Activated CD4-positive, alpha-beta T cell treated with anti-CD3 and anti-CD28 coated beads for 36 hours (primary cell): ENCODE results near the gene ISG20. TPM values are rescaled to one million over a fixed set of nuclear protein-coding genes. Genes with fewer than 3 reads are reported as not detected.

Experiments
- ATAC-seq: fragments of 200-7000 bp; cut with Tn5 transposase; one replicate; pipeline ENCODE4 v1.10.0; 2021; ENCODE audit warnings: mild to moderate bottlenecking, moderate library complexity
- CTCF ChIA-PET: fragments of 350-600 bp; sonication (Branson Sonifier 250); formaldehyde crosslinking; loops from one replicate; lab custom pipeline; 2021; ENCODE audit warnings: antibody characterized with exemption; lab: Charles Lee
- POLR2A ChIA-PET: fragments of 350-600 bp; sonication (Branson Sonifier 250); formaldehyde crosslinking; loops from one replicate; lab custom pipeline; 2021; ENCODE audit warnings: antibody characterized with exemption, inconsistent platforms; lab: Charles Lee
- DNase-seq: peaks from one replicate; pipeline ENCODE4 v3.0.0-alpha.2; 2020
- H3K27ac Mint-ChIP-seq: one replicate; pipeline ENCODE4 v1.8.0; 2021; ENCODE audit warnings: mixed read lengths
- H3K27me3 Mint-ChIP-seq: one replicate; pipeline ENCODE4 v1.8.0; 2021; ENCODE audit warnings: mixed read lengths
- H3K36me3 Mint-ChIP-seq: one replicate; pipeline ENCODE4 v1.8.0; 2021; ENCODE audit warnings: low read depth, mixed read lengths
- H3K4me1 Mint-ChIP-seq: one replicate; pipeline ENCODE4 v1.8.0; 2021; ENCODE audit warnings: mixed read lengths
- H3K4me3 Mint-ChIP-seq: one replicate; pipeline ENCODE4 v1.8.0; 2021; ENCODE audit warnings: mild to moderate bottlenecking, moderate library complexity, mixed read lengths
- H3K9me3 Mint-ChIP-seq: one replicate; pipeline ENCODE4 v1.8.0; 2021; ENCODE audit warnings: low read depth, mixed read lengths
- intact Hi-C, 2 experiments: fragments of 100-400 bp; cut with DNase I in 1 of 2; cut with micrococcal nuclease in 1 of 2; formaldehyde crosslinking; loops; one replicate each; pipeline versions ENCODE4 v1.14.2 to v1.15.1; 2022 to 2024; cut with DNase I, micrococcal nuclease
- total RNA-seq, 2 experiments: library from RNA; stranded (reverse); gene quantifications; one replicate each; pipeline ENCODE4 v1.2.3, GENCODE V29; 2021

The ISG20 gene
- 100 to 1,000 TPM; 107 to 120 TPM for total RNA-seq

- Mint-ChIP-seq H3K9me3 (no peaks in the 10 kb centered on the region), H3K27me3 (no peaks in the 10 kb centered on the region), H3K36me3 (peaks cover 50% of the 10 kb centered on the region), H3K27ac (peak within 1 kb of the TSS; percentile 98), H3K4me3 (peak within 1 kb of the TSS; percentile 87), H3K4me1 (peaks cover 87% of the 10 kb centered on the region)
- ChIA-PET POLR2A (interaction anchor here (0.8 to 2.1 kb wide), 7 partner anchors 11 to 539 kb away, joined by 3 to 21 read pairs (median 5); partner anchors contain the start of genes ABHD2, MRPL46 and MRPS11), CTCF (interaction anchor here (0.6 to 1.8 kb wide), 12 partner anchors 9 to 507 kb away, joined by 3 to 13 read pairs (median 4); partner anchors contain the start of gene AEN)
- intact Hi-C loops: loop anchor here (1.0 kb wide), 4 partner anchors 11 to 92 kb away; partner anchors contain the start of gene DET1 (in 1 of the 2)
- DNase-seq (peak; percentile 98), ATAC-seq (peak; percentile 83)
Measured at GRCh38 chr15:88638626-88639372, at the start of gene ISG20. Gene ISG20 (plus strand): TSS chr15:88639016. CDS start chr15:88639367, 351 bp downstream.

DNA sequence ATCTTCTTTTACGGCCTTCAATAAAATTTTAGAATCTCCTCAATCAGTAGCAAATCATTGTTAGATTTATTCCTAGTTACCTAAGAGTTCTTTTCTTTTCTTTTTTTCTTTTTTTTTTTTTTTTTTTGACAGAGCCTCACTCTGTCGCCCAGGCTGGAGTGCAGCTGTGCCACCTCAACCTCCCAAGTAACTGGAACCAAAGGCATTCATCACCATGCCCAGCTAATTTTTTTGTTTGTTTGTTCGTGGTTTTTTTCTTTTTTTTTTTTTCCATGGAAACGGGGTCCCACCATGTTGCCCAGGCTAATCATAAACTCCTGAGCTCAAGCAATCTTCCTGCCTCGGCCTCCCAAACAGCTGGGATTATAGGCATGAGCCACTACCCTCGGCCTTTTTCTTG is 48.1 kb upstream of the ISG20 start:
- DNase-seq: no peak
- POLR2A ChIA-PET: no interaction called here
- H3K4me1 Mint-ChIP-seq: peaks cover 4% of the 10 kb centered on the region
- no peak overlapping the region for H3K27ac Mint-ChIP-seq
- intact Hi-C loops: no loop called here
- CTCF ChIA-PET: no interaction called here
- H3K27me3 Mint-ChIP-seq: peaks cover 2% of the 10 kb centered on the region
- H3K36me3 Mint-ChIP-seq: no peaks in the 10 kb centered on the region
- ATAC-seq: no peak
- H3K9me3 Mint-ChIP-seq: no peaks in the 10 kb centered on the region
- H3K4me3 Mint-ChIP-seq: no peak overlapping the region

GRCh38 chr15:88591384-88591783 is 47.4 kb upstream of the ISG20 start:
- Mint-ChIP-seq H3K36me3 (no peaks in the 10 kb centered on the region), H3K27ac (no peak overlapping the region), H3K4me3 (no peak overlapping the region), H3K9me3 (no peaks in the 10 kb centered on the region), H3K4me1 (peaks cover 4% of the 10 kb centered on the region), H3K27me3 (peaks cover 2% of the 10 kb centered on the region)
- ATAC-seq: no peak
- no peak for DNase-seq
- intact Hi-C loops: no loop called here
- ChIA-PET POLR2A (no interaction called here), CTCF (interaction anchor here (0.7 kb wide), 1 partner anchor 382 kb away, joined by 3 read pairs; no protein-coding TSS in a partner anchor)

DNA sequence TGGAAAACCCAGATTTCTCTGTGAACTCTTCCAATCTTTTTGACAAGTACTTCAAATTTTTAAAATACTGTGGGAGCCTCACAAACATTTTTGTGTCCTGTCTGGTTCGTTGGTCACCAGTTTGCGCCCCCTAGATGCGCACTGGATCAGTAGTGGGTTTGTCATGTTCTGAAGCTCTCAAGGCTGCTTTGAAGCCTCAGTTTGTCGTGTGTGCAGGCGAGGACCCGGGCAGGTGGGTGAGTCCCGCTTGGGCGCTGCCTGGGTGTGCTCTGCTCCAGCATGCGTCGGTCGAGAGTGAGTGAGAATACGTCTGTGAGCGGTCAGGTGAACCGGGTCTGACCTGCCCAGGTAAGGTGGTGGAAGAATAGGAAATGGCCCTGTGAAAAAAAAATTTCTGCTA is 34.9 kb upstream of the ISG20 start:
- ChIA-PET POLR2A (no interaction called here), CTCF (no interaction called here)
- Mint-ChIP-seq H3K4me1 (peaks cover 16% of the 10 kb centered on the region), H3K4me3 (no peak overlapping the region), H3K36me3 (no peaks in the 10 kb centered on the region), H3K27me3 (peaks cover 54% of the 10 kb centered on the region), H3K27ac (no peak overlapping the region), H3K9me3 (no peaks in the 10 kb centered on the region)
- intact Hi-C loops: no loop called here
- DNase-seq: no peak
- no peak for ATAC-seq

DNA sequence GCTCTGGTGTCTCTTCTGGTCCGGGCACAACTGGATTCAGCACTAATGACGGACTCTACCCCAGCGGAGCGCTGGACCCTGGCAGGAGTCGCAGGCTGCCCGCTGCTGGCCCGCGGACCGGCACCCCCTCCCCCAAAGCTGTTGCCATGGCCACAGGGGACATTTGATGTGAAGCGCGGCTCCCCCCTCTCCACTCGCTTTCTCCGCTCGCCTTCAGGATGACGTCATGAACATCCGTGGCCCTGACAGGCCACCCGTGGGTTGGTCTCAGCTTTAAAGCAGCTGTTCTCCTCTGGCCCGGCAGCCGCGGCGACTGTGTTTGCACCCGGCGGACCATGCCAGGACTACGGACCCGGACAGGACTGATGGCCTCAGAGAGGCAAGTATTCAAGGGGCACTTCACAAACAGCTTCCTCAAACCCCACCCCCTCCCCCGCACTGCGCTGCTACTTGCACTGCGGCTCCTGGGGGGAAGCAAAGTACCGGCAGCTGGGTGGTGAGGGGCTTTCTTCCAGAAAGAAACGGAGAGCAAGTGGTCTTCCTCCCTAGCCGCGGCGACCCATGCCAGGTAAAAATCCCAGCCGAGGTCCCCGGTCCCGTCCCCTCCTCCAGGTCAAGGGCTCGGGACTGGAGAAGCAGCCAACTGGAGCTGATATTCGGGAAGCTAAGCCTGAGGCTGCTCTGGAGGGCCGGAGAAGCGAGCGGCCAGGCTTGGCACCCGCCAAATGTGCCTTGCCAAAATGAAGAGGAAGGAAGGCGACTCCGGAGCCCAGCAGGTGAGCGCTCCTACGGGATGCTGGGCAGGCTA is 34.2 kb upstream of the ISG20 start:
- ATAC-seq: no peak
- DNase-seq: no peak
- ChIA-PET POLR2A (no interaction called here), CTCF (no interaction called here)
- Mint-ChIP-seq H3K27ac (no peak overlapping the region), H3K4me3 (no peak overlapping the region), H3K9me3 (no peaks in the 10 kb centered on the region), H3K36me3 (no peaks in the 10 kb centered on the region), H3K4me1 (peaks cover 16% of the 10 kb centered on the region), H3K27me3 (peaks cover 60% of the 10 kb centered on the region)
- intact Hi-C loops: no loop called here

GRCh38 chr15:88605189-88606069 is 33.4 kb upstream of the ISG20 start:
- intact Hi-C loops: no loop called here
- POLR2A ChIA-PET: no interaction called here
- CTCF ChIA-PET: no interaction called here
- Mint-ChIP-seq H3K36me3 (no peaks in the 10 kb centered on the region), H3K4me3 (no peak overlapping the region), H3K9me3 (no peaks in the 10 kb centered on the region), H3K27ac (no peak overlapping the region), H3K4me1 (peaks cover 16% of the 10 kb centered on the region), H3K27me3 (peaks cover 62% of the 10 kb centered on the region)
- ATAC-seq: peak; percentile 69
- peak; percentile 75 for DNase-seq

- ATAC-seq (no peak), DNase-seq (no peak)
- Mint-ChIP-seq H3K4me3 (no peak overlapping the region), H3K9me3 (no peaks in the 10 kb centered on the region), H3K36me3 (no peaks in the 10 kb centered on the region), H3K4me1 (peaks cover 16% of the 10 kb centered on the region), H3K27me3 (peaks cover 63% of the 10 kb centered on the region), H3K27ac (no peak overlapping the region)
- ChIA-PET POLR2A (no interaction called here), CTCF (no interaction called here)
- intact Hi-C loops: no loop called here
Measured at GRCh38 chr15:88606070-88606794, 32.6 kb upstream of the ISG20 start.

DNA sequence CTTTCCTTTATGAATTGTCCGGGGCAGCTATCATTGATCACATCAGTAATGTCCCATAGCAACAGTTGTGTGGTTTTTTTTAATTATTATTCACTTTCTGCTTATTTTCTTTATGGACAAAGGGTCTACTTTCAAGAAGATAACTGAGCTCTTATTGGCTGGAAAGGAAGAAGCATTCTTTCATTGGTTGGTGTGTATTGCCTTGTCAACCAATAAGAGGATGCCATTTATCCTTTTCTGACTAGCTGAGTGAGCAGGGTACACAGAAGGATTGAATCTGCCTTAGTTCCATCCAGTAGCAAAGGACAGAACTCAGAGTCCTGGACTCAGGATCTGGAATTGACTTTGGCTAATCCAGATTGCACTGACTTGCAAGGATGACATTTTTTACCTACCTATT is 30.9 kb upstream of the ISG20 start:
- Mint-ChIP-seq H3K36me3 (no peaks in the 10 kb centered on the region), H3K27ac (no peak overlapping the region), H3K27me3 (peaks cover 65% of the 10 kb centered on the region), H3K4me3 (no peak overlapping the region), H3K4me1 (peaks cover 16% of the 10 kb centered on the region), H3K9me3 (no peaks in the 10 kb centered on the region)
- no peak for DNase-seq
- ATAC-seq: no peak
- intact Hi-C loops: no loop called here
- ChIA-PET POLR2A (no interaction called here), CTCF (no interaction called here)

DNA sequence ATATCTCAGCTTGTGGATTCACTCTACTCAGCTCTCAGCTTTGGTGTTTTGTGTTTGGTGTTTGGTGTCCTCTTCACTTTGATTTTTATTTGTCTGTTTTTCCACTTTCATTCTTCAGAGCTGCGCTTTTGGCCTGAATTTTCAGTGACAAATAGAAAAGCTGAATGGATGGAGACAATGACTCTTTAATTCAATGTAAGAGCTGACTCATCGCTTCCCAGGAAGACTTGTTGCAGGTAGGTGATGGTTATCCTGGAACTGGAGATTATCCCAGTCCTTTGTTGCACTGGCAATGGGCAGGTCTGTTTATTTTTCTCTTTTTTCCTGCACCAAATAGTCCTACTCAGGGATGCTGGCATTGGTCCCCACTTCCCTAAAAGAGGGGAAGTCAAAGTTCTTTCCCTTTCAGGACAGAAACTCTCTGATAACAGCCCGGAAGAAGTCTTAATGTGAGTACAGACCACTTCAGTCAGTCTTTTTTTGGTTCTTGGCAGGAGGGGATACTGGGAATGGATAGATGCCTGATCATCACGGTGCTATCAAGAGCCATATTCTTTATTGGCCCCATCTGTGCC is 30.1 kb upstream of the ISG20 start:
- ChIA-PET POLR2A (no interaction called here), CTCF (interaction anchor here (0.6 to 0.7 kb wide), 2 partner anchors 43 to 226 kb away, joined by 3 to 4 read pairs; no protein-coding TSS in a partner anchor)
- no peak for ATAC-seq
- H3K27me3 Mint-ChIP-seq: peaks cover 67% of the 10 kb centered on the region
- H3K9me3 Mint-ChIP-seq: no peaks in the 10 kb centered on the region
- H3K4me3 Mint-ChIP-seq: no peak overlapping the region
- no peak overlapping the region for H3K27ac Mint-ChIP-seq
- peaks cover 16% of the 10 kb centered on the region for H3K4me1 Mint-ChIP-seq
- H3K36me3 Mint-ChIP-seq: no peaks in the 10 kb centered on the region
- DNase-seq: no peak
- intact Hi-C loops: no loop called here

DNA sequence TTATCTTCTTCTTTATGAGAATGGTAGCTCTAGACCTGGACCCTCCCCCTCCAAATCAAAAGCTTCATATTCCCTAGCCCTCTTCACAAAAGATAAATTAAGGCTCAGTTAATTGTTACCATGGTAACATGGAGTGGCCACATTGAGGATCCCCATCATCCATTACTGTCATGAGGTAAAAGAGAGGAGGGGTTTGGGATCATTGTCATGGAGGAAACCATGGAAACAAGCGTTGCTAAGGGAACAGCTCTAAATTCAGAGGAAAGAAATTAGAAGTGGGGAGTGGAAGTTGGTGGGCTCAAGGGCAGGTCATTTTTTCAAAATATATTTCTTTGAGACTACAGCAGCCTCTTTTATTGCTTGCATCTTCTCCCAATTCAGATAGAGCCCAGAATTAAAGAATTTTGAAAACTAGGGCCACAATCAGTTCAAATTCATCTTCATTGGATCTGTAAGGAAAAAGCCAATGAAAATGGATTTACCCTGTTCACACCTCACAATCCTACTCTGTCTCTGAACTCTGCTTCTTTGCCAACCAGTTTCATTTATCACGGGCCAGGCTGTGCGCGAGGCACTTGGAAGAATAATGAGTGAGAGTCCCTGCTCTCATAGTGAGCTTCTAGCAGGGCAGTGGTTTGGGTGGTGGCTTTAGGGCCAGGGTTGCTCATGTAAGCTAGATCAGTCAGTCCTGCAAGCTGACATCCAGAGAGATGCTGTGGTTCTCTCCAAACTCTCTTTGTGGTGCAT is 29.3 kb upstream of the ISG20 start:
- ChIA-PET CTCF (interaction anchor here (1.0 kb wide), 1 partner anchor 139 kb away, joined by 3 read pairs; no protein-coding TSS in a partner anchor), POLR2A (no interaction called here)
- no peak for DNase-seq
- intact Hi-C loops: no loop called here
- Mint-ChIP-seq H3K36me3 (no peaks in the 10 kb centered on the region), H3K27ac (no peak overlapping the region), H3K4me1 (peaks cover 14% of the 10 kb centered on the region), H3K4me3 (no peak overlapping the region), H3K9me3 (no peaks in the 10 kb centered on the region), H3K27me3 (peaks cover 65% of the 10 kb centered on the region)
- no peak for ATAC-seq
